DMS114 treated with DMSO at 0.1 percent for 48 hours (cell line): Measurements from ENCODE around the gene KCNG2.

Source experiments
- DNase-seq: peaks from one replicate; lab custom pipeline; 2025; ENCODE audit not compliant: unreplicated experiment; lab: John Stamatoyannopoulos, UW

Gene KCNG2

GRCh38 chr18:79919089-79919488 is 121.4 kb downstream of the KCNG2 start:
- no peak for DNase-seq

GRCh38 chr18:79921984-79922965 is 124.5 kb downstream of the KCNG2 start:
- DNase-seq, result no peak

GRCh38 chr18:79922971-79923411 is 125.3 kb downstream of the KCNG2 start:
- DNase-seq, result no peak

- no peak for DNase-seq
These were observed 126.3 kb downstream of the KCNG2 start for GRCh38 chr18:79923896-79924585.

GRCh38 chr18:79924814-79925731 is 127.3 kb downstream of the KCNG2 start:
- no peak for DNase-seq

- DNase-seq, result no peak
These were observed 128.6 kb downstream of the KCNG2 start for GRCh38 chr18:79926306-79926705.

- DNase-seq, result no peak
These were observed 129.2 kb downstream of the KCNG2 start for GRCh38 chr18:79926715-79927606.

- DNase-seq, result no peak
These were observed 130.1 kb downstream of the KCNG2 start for GRCh38 chr18:79927607-79928562.

- DNase-seq, result no peak
These were observed 130.8 kb downstream of the KCNG2 start for GRCh38 chr18:79928563-79928960.

GRCh38 chr18:79930020-79930642 is 132.4 kb downstream of the KCNG2 start:
- DNase-seq, result no peak

- no peak for DNase-seq
These were observed 133.7 kb downstream of the KCNG2 start for GRCh38 chr18:79931475-79931874.

- DNase-seq, result no peak
These were observed 135.2 kb downstream of the KCNG2 start for GRCh38 chr18:79932907-79933306.

GRCh38 chr18:79933765-79934164 is 136.0 kb downstream of the KCNG2 start:
- DNase-seq, result no peak

- DNase-seq, result no peak
These were observed 136.8 kb downstream of the KCNG2 start for GRCh38 chr18:79934311-79935097.

- DNase-seq, result no peak
These were observed 137.4 kb downstream of the KCNG2 start for GRCh38 chr18:79935098-79935480.

- DNase-seq, result no peak
These were observed 137.8 kb downstream of the KCNG2 start for GRCh38 chr18:79935499-79935898.

GRCh38 chr18:79935925-79936324 is 138.2 kb downstream of the KCNG2 start:
- no peak for DNase-seq

- DNase-seq, result no peak
These were observed 138.9 kb downstream of the KCNG2 start for GRCh38 chr18:79936641-79937040.
